HCT116 (cell line): ENCODE results near the gene USP7. TPM values are rescaled to one million over a fixed set of nuclear protein-coding genes. Genes with fewer than 3 reads are reported as not detected.

Experiments used
- ATAC-seq: fragments of 200-7000 bp; cut with Tn5 transposase; 2 replicates; pipeline ENCODE4 v1.9.1; 2020; ENCODE audit warnings: mild to moderate bottlenecking, moderate library complexity
- BruUV-seq: library from RNA; stranded (reverse); fragments of 400-500 nt; replicated peaks from 2 replicates; lab custom pipeline; 2021; lab: Mats Ljungman, UMichigan
- CTCF ChIA-PET: fragments of 300-600 bp; sonication (Branson Sonifier 250); formaldehyde crosslinking; loops from one replicate; lab custom pipeline; 2021; ENCODE audit warnings: antibody characterized with exemption; lab: Charles Lee
- POLR2A ChIA-PET: fragments of 300-600, 350-600 bp; sonication (Branson Sonifier 250); formaldehyde crosslinking; loops from one replicate; lab custom pipeline; 2021; ENCODE audit warnings: antibody characterized with exemption; lab: Charles Lee
- RAD21 ChIA-PET, 2 experiments: fragments of 300-600 bp; sonication (Branson Sonifier 250); formaldehyde crosslinking; loops; one replicate each; lab custom pipeline; 2023; ENCODE audit warnings: low total read pairs in 2 of 2; ENCODE audit not compliant: uncharacterized antibody in 2 of 2, unreplicated experiment in 2 of 2, low non-redundant PET in 1 of 2; lab: Charles Lee
- DNase-seq: peaks from one replicate; pipeline ENCODE4 v3.0.0-alpha.2; 2010; ENCODE audit warnings: low read depth, low spot score
- H2AFZ ChIP-seq: fragments of 200-600 bp; shearing (Covaris generic), sonication (generic); 2 replicates; pipeline ENCODE4 v1.6.1; 2017; ENCODE audit warnings: low read depth, mixed run types, mixed read lengths, antibody characterized with exemption, low read length; ENCODE audit not compliant: poor library complexity, severe bottlenecking
- H3K27ac ChIP-seq: 2 replicates; pipeline ENCODE4 v1.5.1; 2012; ENCODE audit warnings: low read depth, low read length
- H3K27me3 ChIP-seq: fragments of 200-600 bp; sonication (generic); 2 replicates; pipeline ENCODE4 v1.6.1; 2016; ENCODE audit warnings: mixed run types, low read length, mixed read lengths; ENCODE audit not compliant: insufficient read depth
- H3K36me3 ChIP-seq, 2 experiments: fragments of 200-500 bp in 1 of 2; fragments of 200-600 bp in 1 of 2; sonication (Bioruptor generic) in 1 of 2; sonication (generic) in 1 of 2; 2 replicates each; pipeline versions ENCODE4 v1.5.1 to v1.6.1; 2014 to 2016; ENCODE audit warnings: low read length in 2 of 2, inconsistent platforms in 1 of 2, mixed read lengths in 1 of 2, mixed run types in 1 of 2; ENCODE audit not compliant: insufficient read depth in 2 of 2, control insufficient read depth in 1 of 2
- H3K4me1 ChIP-seq, 2 experiments: fragments of 200-600 bp in 1 of 2; sonication (generic) in 1 of 2; 2 replicates each; pipeline versions ENCODE4 v1.5.1 to v1.6.1; 2012 to 2017; ENCODE audit warnings: low read length in 2 of 2, inconsistent platforms in 1 of 2, mild to moderate bottlenecking in 1 of 2, mixed read lengths in 1 of 2, mixed run types in 1 of 2, moderate library complexity in 1 of 2; ENCODE audit not compliant: insufficient read depth in 2 of 2, control insufficient read depth in 1 of 2
- H3K4me2 ChIP-seq: fragments of 200-600 bp; sonication (generic); 2 replicates; pipeline ENCODE4 v1.6.1; 2017; ENCODE audit warnings: mixed run types, low read length, mixed read lengths
- H3K4me3 ChIP-seq, 2 experiments: fragments of 200-600 bp in 1 of 2; sonication (generic) in 1 of 2; replicated peaks in 1 of 2; 2 replicates each; pipeline ENCODE4 v1.5.1; 2011 to 2016; ENCODE audit warnings: low read length in 2 of 2, control low read depth in 1 of 2, low read depth in 1 of 2, mild to moderate bottlenecking in 1 of 2, mixed read lengths in 1 of 2, mixed run types in 1 of 2
- H3K79me2 ChIP-seq: fragments of 200-600 bp; sonication (generic); 2 replicates; pipeline ENCODE4 v1.6.1; 2017; ENCODE audit warnings: mild to moderate bottlenecking, mixed run types, low read length, moderate library complexity, mixed read lengths; ENCODE audit not compliant: insufficient read depth
- H3K9ac ChIP-seq: fragments of 200-600 bp; sonication (generic); 2 replicates; pipeline ENCODE4 v1.6.1; 2016; ENCODE audit warnings: low read length, mixed read lengths
- H3K9me2 ChIP-seq: fragments of 200-600 bp; sonication (generic), shearing (Covaris generic); 2 replicates; pipeline ENCODE4 v1.6.1; 2017; ENCODE audit warnings: mixed run types, mild to moderate bottlenecking, moderate library complexity; ENCODE audit not compliant: insufficient read depth
- H3K9me3 ChIP-seq, 2 experiments: fragments of 200-500 bp in 1 of 2; fragments of 200-600 bp in 1 of 2; sonication (Bioruptor generic) in 1 of 2; sonication (generic) in 1 of 2; 2 replicates each; pipeline ENCODE4 v1.6.1; 2014 to 2017; ENCODE audit warnings: low read length in 2 of 2, mixed read lengths in 2 of 2, inconsistent platforms in 1 of 2, low read depth in 1 of 2, mild to moderate bottlenecking in 1 of 2, mixed run types in 1 of 2, moderate library complexity in 1 of 2; ENCODE audit not compliant: control insufficient read depth in 1 of 2, insufficient read depth in 1 of 2
- H4K20me1 ChIP-seq: fragments of 200-600 bp; sonication (generic), shearing (Covaris generic); 2 replicates; pipeline ENCODE4 v1.6.1; 2017; ENCODE audit warnings: mixed run types, mild to moderate bottlenecking, moderate library complexity; ENCODE audit not compliant: insufficient read depth
- ATF3 ChIP-seq: IDR thresholded peaks from 2 replicates; pipeline ENCODE4 v1.6.1; 2012
- CEBPB ChIP-seq: IDR thresholded peaks from 2 replicates; pipeline ENCODE4 v1.6.1; 2012; ENCODE audit warnings: low read depth
- EGR1 ChIP-seq: IDR thresholded peaks from 2 replicates; pipeline ENCODE4 v1.6.1; 2012; ENCODE audit warnings: low read depth
- ELF1 ChIP-seq: IDR thresholded peaks from 2 replicates; pipeline ENCODE4 v1.6.1; 2012; ENCODE audit warnings: low read depth, borderline replicate concordance
- FOSL1 ChIP-seq: IDR thresholded peaks from 2 replicates; pipeline ENCODE4 v1.6.1; 2012; ENCODE audit warnings: low read depth
- MAX ChIP-seq: IDR thresholded peaks from 2 replicates; pipeline ENCODE4 v1.6.1; 2012
- POLR2A ChIP-seq: IDR thresholded peaks from 2 replicates; pipeline ENCODE4 v1.7.0; 2011; ENCODE audit warnings: borderline replicate concordance; ENCODE audit not compliant: insufficient read depth, insufficient read length; ENCODE audit errors: extremely low read depth
- POLR2AphosphoS5 ChIP-seq: IDR thresholded peaks from 2 replicates; pipeline ENCODE4 v1.6.1; 2011; ENCODE audit warnings: mild to moderate bottlenecking, low read depth, low read length, moderate library complexity
- RAD21 ChIP-seq: IDR thresholded peaks from 2 replicates; pipeline ENCODE4 v1.6.1; 2012; ENCODE audit warnings: low read depth, mild to moderate bottlenecking
- SIN3A ChIP-seq: IDR thresholded peaks from 2 replicates; pipeline ENCODE4 v1.6.1; 2012; ENCODE audit warnings: low read depth
- SP1 ChIP-seq: IDR thresholded peaks from 2 replicates; pipeline ENCODE4 v1.6.1; 2012; ENCODE audit warnings: low read depth
- SRF ChIP-seq: IDR thresholded peaks from 2 replicates; pipeline ENCODE4 v1.6.1; 2012; ENCODE audit warnings: low read depth
- TCF7L2 ChIP-seq: IDR thresholded peaks from 2 replicates; pipeline ENCODE4 v1.7.0; 2011; ENCODE audit warnings: borderline replicate concordance, inconsistent platforms; ENCODE audit not compliant: insufficient read depth, insufficient read length; ENCODE audit errors: extremely low read depth
- YY1 ChIP-seq: IDR thresholded peaks from 2 replicates; pipeline ENCODE4 v1.6.1; 2011; ENCODE audit warnings: low read length, low read depth, moderate library complexity, mild to moderate bottlenecking; ENCODE audit not compliant: insufficient replicate concordance; ENCODE audit errors: extremely low read depth
- ZFX ChIP-seq: fragments of 450-650 bp; IDR thresholded peaks from 2 replicates; pipeline ENCODE4 v1.6.1; 2017
- ZNF274 ChIP-seq: fragments of 200-500 bp; sonication (Bioruptor generic); IDR thresholded peaks from 2 replicates; pipeline ENCODE4 v1.6.1; 2014; ENCODE audit warnings: mild to moderate bottlenecking, low read depth, low read length, inconsistent platforms
- intact Hi-C: fragments of 100-400 bp; cut with micrococcal nuclease; formaldehyde crosslinking; loops from 2 replicates; pipeline ENCODE4 v1.10.0; 2022
- total RNA-seq: library from RNA; stranded (reverse); gene quantifications from one replicate; pipeline ENCODE4 v1.2.1, GENCODE V29; 2021; ENCODE audit not compliant: unreplicated experiment

The USP7 gene
- total RNA-seq, 1 experiment from 2014 or later = 154 TPM

GRCh38 chr16:8868416-8869211 is 95.1 kb downstream of the USP7 start, which contains the start of gene CARHSP1:
Gene CARHSP1, minus strand, starts transcription at chr16:8869006. Its CDS starts 9,678 bp downstream, at chr16:8859328.
- Histone ChIP-seq H3K4me3 (peak within 1 kb of the TSS; percentile 86 to 93), H3K9me2 (no peaks in the 10 kb centered on the region), H3K4me1 (peaks cover 51 to 68% of the 10 kb centered on the region in 2 experiments), H2AFZ (peak within 1 kb of the TSS; percentile 94), H4K20me1 (no peaks in the 10 kb centered on the region; the same call in 1 of the 2 replicates), H3K27ac (peak within 1 kb of the TSS; percentile 90), H3K9me3 (no peaks in the 10 kb centered on the region), H3K9ac (peak within 1 kb of the TSS; percentile 90), H3K79me2 (peaks cover 47% of the 10 kb centered on the region), H3K36me3 (no peaks in the 10 kb centered on the region), H3K27me3 (no peaks in the 10 kb centered on the region), H3K4me2 (peak within 1 kb of the TSS; percentile 98)
- BruUV-seq = no TSS peak
- TF ChIP-seq ELF1 (no peak), EGR1 (peak; percentile 38; the same call in 1 of the 2 replicates), ZNF274 (no peak), ATF3 (no peak), FOSL1 (no peak), ZFX (peak; percentile 40; the same call in 1 of the 2 replicates), TCF7L2 (no peak), YY1 (no peak), RAD21 (no peak), SIN3A (0 out of 2 replicates have a peak, but pooled peaks have one; percentile 59), SRF (no peak), POLR2AphosphoS5 (peak; percentile 90), POLR2A (no peak), MAX (peak; percentile 77), SP1 (peak; percentile 42; the same call in 1 of the 2 replicates), CEBPB (no peak)
- POLR2A ChIA-PET = interaction anchor here (0.6 to 1.5 kb wide), 12 partner anchors 8 to 211 kb away, joined by 3 to 8 read pairs (median 4); partner anchors contain the start of gene LITAFD
- DNase-seq (peak; percentile 70), ATAC-seq (peak; percentile 85)
- CTCF ChIA-PET = interaction anchor here (0.9 to 4.0 kb wide), 6 partner anchors 12 to 271 kb away, joined by 3 to 38 read pairs (median 4); partner anchors contain the start of gene LITAFD
- intact Hi-C loops = no loop called here
- RAD21 ChIA-PET = interaction anchor here in 1 of 2 experiments (0.6 kb wide), 1 partner anchor 208 kb away, joined by 3 read pairs; no protein-coding TSS in a partner anchor
